Amniotic stem cell (primary cell): ENCODE data around the gene ADARB2.

Source experiments
- DNase-seq: peaks from one replicate; lab custom pipeline; 2025; lab: John Stamatoyannopoulos, UW

The ADARB2 gene

GRCh38 chr10:1594372-1595241 is 142.7 kb downstream of the ADARB2 start:
- DNase-seq: no peak

GRCh38 chr10:1591742-1592141 is 145.6 kb downstream of the ADARB2 start:
- DNase-seq: no peak

GRCh38 chr10:1591045-1591444 is 146.3 kb downstream of the ADARB2 start:
- no peak for DNase-seq

GRCh38 chr10:1589257-1589656 is 148.1 kb downstream of the ADARB2 start:
- no peak for DNase-seq

- no peak for DNase-seq
These were observed 154.6 kb downstream of the ADARB2 start for GRCh38 chr10:1582739-1583138.

GRCh38 chr10:1581189-1581588 is 156.1 kb downstream of the ADARB2 start:
- DNase-seq: no peak

- no peak for DNase-seq
These were observed 157.7 kb downstream of the ADARB2 start for GRCh38 chr10:1579671-1580070.

GRCh38 chr10:1579141-1579491 is 158.2 kb downstream of the ADARB2 start:
- DNase-seq: no peak

GRCh38 chr10:1578392-1579140 is 158.8 kb downstream of the ADARB2 start:
- DNase-seq: no peak

- no peak for DNase-seq
These were observed 159.4 kb downstream of the ADARB2 start for GRCh38 chr10:1577945-1578344.

GRCh38 chr10:1577373-1577770 is 160.0 kb downstream of the ADARB2 start:
- no peak for DNase-seq

- DNase-seq: no peak
These were observed 160.6 kb downstream of the ADARB2 start for GRCh38 chr10:1576467-1577372.

- no peak for DNase-seq
These were observed 161.7 kb downstream of the ADARB2 start for GRCh38 chr10:1575481-1576244.

- DNase-seq: no peak
These were observed 162.6 kb downstream of the ADARB2 start for GRCh38 chr10:1574719-1575118.

GRCh38 chr10:1573981-1574380 is 163.3 kb downstream of the ADARB2 start:
- no peak for DNase-seq

GRCh38 chr10:1573334-1573969 is 163.9 kb downstream of the ADARB2 start:
- DNase-seq: no peak

- no peak for DNase-seq
These were observed 164.6 kb downstream of the ADARB2 start for GRCh38 chr10:1572519-1573333.

- DNase-seq: no peak
These were observed 165.6 kb downstream of the ADARB2 start for GRCh38 chr10:1571587-1572237.

GRCh38 chr10:1570416-1571051 is 166.8 kb downstream of the ADARB2 start:
- no peak for DNase-seq
